Activated T-helper 2 cell treated with anti-CD3 and anti-CD28 coated beads, Interferon-gamma antibody, Interleukin-2, Interleukin-4, amounts not matched to agents 10 μg/mL and 5 μg/mL and 100 μg/mL, durations not matched to agents 14 hours and 24 hours and 36 hours (primary cell): Measurements from ENCODE around the gene TFAP2A. TPM values are rescaled to one million over a fixed set of nuclear protein-coding genes. Genes with fewer than 3 reads are reported as not detected.

ENCODE experiments used
- DNase-seq: peaks from one replicate; pipeline ENCODE4 v3.0.0; 2021; ENCODE audit warnings: low spot score
- H3K27ac Mint-ChIP-seq: one replicate; pipeline ENCODE4 v1.8.0; 2021; ENCODE audit warnings: mixed read lengths
- H3K27me3 Mint-ChIP-seq: one replicate; pipeline ENCODE4 v1.8.0; 2021; ENCODE audit warnings: low read depth, mixed read lengths
- H3K36me3 Mint-ChIP-seq: one replicate; pipeline ENCODE4 v1.8.0; 2021; ENCODE audit warnings: low read depth, mixed read lengths
- H3K4me1 Mint-ChIP-seq: one replicate; pipeline ENCODE4 v1.8.0; 2021; ENCODE audit warnings: low read depth, mixed read lengths
- H3K4me3 Mint-ChIP-seq: one replicate; pipeline ENCODE4 v1.8.0; 2021; ENCODE audit warnings: low read depth, mild to moderate bottlenecking, moderate library complexity, mixed read lengths
- H3K9me3 Mint-ChIP-seq: one replicate; pipeline ENCODE4 v1.8.0; 2021; ENCODE audit warnings: mixed read lengths
- intact Hi-C: fragments of 100-400 bp; cut with micrococcal nuclease; formaldehyde crosslinking; loops from one replicate; pipeline ENCODE4 v1.15.1; 2023
- total RNA-seq: library from RNA; stranded (reverse); gene quantifications from 2 replicates; pipeline ENCODE4 v1.2.3, GENCODE V29; 2022

The TFAP2A gene
- total RNA-seq, 1 donor from 2014 or later: 0.23 TPM

- DNase-seq: no peak
- peaks cover 7% of the 10 kb centered on the region for H3K4me1 Mint-ChIP-seq
- H3K27me3 Mint-ChIP-seq: peaks cover 76% of the 10 kb centered on the region
- H3K9me3 Mint-ChIP-seq: peaks cover 4% of the 10 kb centered on the region
- H3K36me3 Mint-ChIP-seq: peaks cover 8% of the 10 kb centered on the region
- H3K27ac Mint-ChIP-seq: no peak overlapping the region
- no peak overlapping the region for H3K4me3 Mint-ChIP-seq
- intact Hi-C loops: no loop called here
Measured at GRCh38 chr6:10399451-10399850, 15.4 kb downstream of the TFAP2A start.

GRCh38 chr6:10398446-10399218, 16.2 kb downstream of the TFAP2A start:
- DNase-seq: no peak
- peaks cover 83% of the 10 kb centered on the region for H3K27me3 Mint-ChIP-seq
- peaks cover 4% of the 10 kb centered on the region for H3K9me3 Mint-ChIP-seq
- peaks cover 7% of the 10 kb centered on the region for H3K36me3 Mint-ChIP-seq
- intact Hi-C loops: no loop called here
- no peak overlapping the region for H3K27ac Mint-ChIP-seq
- H3K4me1 Mint-ChIP-seq: peaks cover 4% of the 10 kb centered on the region
- H3K4me3 Mint-ChIP-seq: no peak overlapping the region

- Mint-ChIP-seq H3K4me3 (no peak overlapping the region), H3K9me3 (peaks cover 4% of the 10 kb centered on the region), H3K36me3 (peaks cover 7% of the 10 kb centered on the region), H3K27me3 (peaks cover 88% of the 10 kb centered on the region), H3K27ac (no peak overlapping the region), H3K4me1 (no peaks in the 10 kb centered on the region)
- intact Hi-C loops: no loop called here
- no peak for DNase-seq
Measured at GRCh38 chr6:10397756-10398445, 17.0 kb downstream of the TFAP2A start.

- no peaks in the 10 kb centered on the region for H3K4me1 Mint-ChIP-seq
- H3K9me3 Mint-ChIP-seq: peaks cover 4% of the 10 kb centered on the region
Measured at GRCh38 chr6:10396785-10397184, 18.1 kb downstream of the TFAP2A start.

GRCh38 chr6:10395704-10396546, 18.9 kb downstream of the TFAP2A start:
- H3K4me1 Mint-ChIP-seq: no peaks in the 10 kb centered on the region
- intact Hi-C loops: loop anchor here (2.0 kb wide), 1 partner anchor 15 kb away; no protein-coding TSS in a partner anchor
- no peak for DNase-seq
- H3K27ac Mint-ChIP-seq: no peak overlapping the region
- no peak overlapping the region for H3K4me3 Mint-ChIP-seq
- H3K27me3 Mint-ChIP-seq: peaks cover 89% of the 10 kb centered on the region
- peaks cover 7% of the 10 kb centered on the region for H3K36me3 Mint-ChIP-seq
- H3K9me3 Mint-ChIP-seq: peaks cover 4% of the 10 kb centered on the region

More at GRCh38 chr6:10396785-10397184, 18.1 kb downstream of the TFAP2A start:
- no peak overlapping the region for H3K4me3 Mint-ChIP-seq
- peaks cover 88% of the 10 kb centered on the region for H3K27me3 Mint-ChIP-seq
- H3K27ac Mint-ChIP-seq: no peak overlapping the region
- DNase-seq: no peak
- H3K36me3 Mint-ChIP-seq: peaks cover 7% of the 10 kb centered on the region
- intact Hi-C loops: no loop called here

- H3K27me3 Mint-ChIP-seq: peaks cover 88% of the 10 kb centered on the region
- no peaks in the 10 kb centered on the region for H3K9me3 Mint-ChIP-seq
- intact Hi-C loops: loop anchor here (2.0 kb wide), 1 partner anchor 16 kb away; no protein-coding TSS in a partner anchor
- H3K27ac Mint-ChIP-seq: no peak overlapping the region
- no peaks in the 10 kb centered on the region for H3K4me1 Mint-ChIP-seq
- H3K36me3 Mint-ChIP-seq: peaks cover 4% of the 10 kb centered on the region
- H3K4me3 Mint-ChIP-seq: no peak overlapping the region
- DNase-seq: no peak
Measured at GRCh38 chr6:10395171-10395703, 19.6 kb downstream of the TFAP2A start.

- intact Hi-C loops: loop anchor here (2.0 kb wide), 1 partner anchor 17 kb away; no protein-coding TSS in a partner anchor
- Mint-ChIP-seq H3K4me1 (no peaks in the 10 kb centered on the region), H3K36me3 (peaks cover 8% of the 10 kb centered on the region)
Measured at GRCh38 chr6:10393544-10394225, 21.2 kb downstream of the TFAP2A start.

GRCh38 chr6:10391799-10392198, 23.1 kb downstream of the TFAP2A start:
- intact Hi-C loops: no loop called here
- peaks cover 5% of the 10 kb centered on the region for H3K36me3 Mint-ChIP-seq
- H3K9me3 Mint-ChIP-seq: peaks cover 5% of the 10 kb centered on the region
- DNase-seq: no peak
- no peak overlapping the region for H3K4me3 Mint-ChIP-seq
- no peak overlapping the region for H3K27ac Mint-ChIP-seq
- H3K4me1 Mint-ChIP-seq: no peaks in the 10 kb centered on the region
- H3K27me3 Mint-ChIP-seq: peaks cover 89% of the 10 kb centered on the region

More at GRCh38 chr6:10393544-10394225, 21.2 kb downstream of the TFAP2A start:
- H3K27me3 Mint-ChIP-seq: peaks cover 90% of the 10 kb centered on the region
- peaks cover 5% of the 10 kb centered on the region for H3K9me3 Mint-ChIP-seq
- H3K27ac Mint-ChIP-seq: no peak overlapping the region
- H3K4me3 Mint-ChIP-seq: no peak overlapping the region
- DNase-seq: no peak

GRCh38 chr6:10391299-10391630, 23.6 kb downstream of the TFAP2A start:
- Mint-ChIP-seq H3K27me3 (peaks cover 91% of the 10 kb centered on the region), H3K4me3 (no peak overlapping the region), H3K4me1 (no peaks in the 10 kb centered on the region), H3K9me3 (peaks cover 5% of the 10 kb centered on the region), H3K36me3 (peaks cover 4% of the 10 kb centered on the region), H3K27ac (no peak overlapping the region)
- intact Hi-C loops: no loop called here
- DNase-seq: no peak

GRCh38 chr6:10390495-10391298, 24.2 kb downstream of the TFAP2A start:
- Mint-ChIP-seq H3K9me3 (peaks cover 5% of the 10 kb centered on the region), H3K36me3 (peaks cover 4% of the 10 kb centered on the region), H3K27ac (no peak overlapping the region), H3K4me3 (no peak overlapping the region), H3K4me1 (no peaks in the 10 kb centered on the region), H3K27me3 (peaks cover 90% of the 10 kb centered on the region)
- intact Hi-C loops: no loop called here
- DNase-seq: no peak

- H3K4me3 Mint-ChIP-seq: no peak overlapping the region
- peaks cover 90% of the 10 kb centered on the region for H3K27me3 Mint-ChIP-seq
- intact Hi-C loops: no loop called here
- H3K4me1 Mint-ChIP-seq: no peaks in the 10 kb centered on the region
- H3K27ac Mint-ChIP-seq: peak overlapping the region; percentile 18
- DNase-seq: no peak
- peaks cover 4% of the 10 kb centered on the region for H3K36me3 Mint-ChIP-seq
- peaks cover 5% of the 10 kb centered on the region for H3K9me3 Mint-ChIP-seq
Measured at GRCh38 chr6:10389739-10390494, 25.0 kb downstream of the TFAP2A start.
